Measurements from ENCODE around the gene PPM1K. TPM values are rescaled to one million over a fixed set of nuclear protein-coding genes. Genes with fewer than 3 reads are reported as not detected.
"Not testable (repeated sequence)": the region's sequence is repeated elsewhere in the genome, so short reads cannot be mapped to it uniquely, and the experiment has no call there.

The PPM1K gene
- total RNA-seq, 1 experiment from 2014 or later: 3.0 TPM

GRCh38 chr4:88318751-88319350 lies 34.5 kb upstream of the PPM1K start:
- no peaks in the 10 kb centered on the region for H4K20me1 ChIP-seq (ENCODE audit: low read length)
- H3K27ac ChIP-seq (ENCODE audit: low read length): peak overlapping the region; percentile 93
- no peaks in the 10 kb centered on the region for H3K27me3 ChIP-seq (ENCODE audit: low read length)
- intact Hi-C loops (cut with micrococcal nuclease): loop anchor here (2.0 to 5.0 kb wide), 3 partner anchors 22 to 48 kb away; partner anchors contain the start of gene PPM1K
- peak overlapping the region; percentile 72 for H3K4me2 ChIP-seq (ENCODE audit: low read length)
- no peaks in the 10 kb centered on the region for H3K9me2 ChIP-seq (replicated peaks; ENCODE audit: low read length)
- peaks cover 34% of the 10 kb centered on the region for H3K4me1 ChIP-seq (ENCODE audit: insufficient read depth, low read length)
- peak overlapping the region; percentile 48; the same call in 1 of the 2 replicates for H3K9ac ChIP-seq (ENCODE audit: low read length)
- H3K36me3 ChIP-seq (ENCODE audit: low read depth, low read length): no peaks in the 10 kb centered on the region
- BruUV-seq (replicated peaks): no TSS peak
- no peaks in the 10 kb centered on the region for H3K79me2 ChIP-seq (ENCODE audit: low read length)
- H2AFZ ChIP-seq (ENCODE audit: low read length): no peak overlapping the region
- peak overlapping the region; percentile 32; the same call in 1 of the 2 replicates for H3K4me3 ChIP-seq (ENCODE audit: low read length)
- peak; percentile 82 for ATAC-seq
- TF ChIP-seq EZH2phosphoT487 (IDR thresholded peaks at IDR 0.05; ENCODE audit: borderline replicate concordance, low read length) (no peak), CTCF (conservative IDR thresholded peaks at IDR 0.05; ENCODE audit: low read depth, low read length) (no peak), EZH2 (IDR thresholded peaks at IDR 0.05; ENCODE audit: low read length, unreplicated experiment) (no peak)
- peak; percentile 93 for DNase-seq
- H3F3A ChIP-seq (ENCODE audit: low read length, unreplicated experiment): no peaks in the 10 kb centered on the region
- POLR2A ChIA-PET (ENCODE audit: unreplicated experiment): no interaction called here
- CTCF ChIA-PET: interaction anchor here (0.6 to 1.0 kb wide), 2 partner anchors 100 to 197 kb away, joined by 3 to 4 read pairs; no protein-coding TSS in a partner anchor
- H3K9me3 ChIP-seq (ENCODE audit: low read length): no peaks in the 10 kb centered on the region

DNA sequence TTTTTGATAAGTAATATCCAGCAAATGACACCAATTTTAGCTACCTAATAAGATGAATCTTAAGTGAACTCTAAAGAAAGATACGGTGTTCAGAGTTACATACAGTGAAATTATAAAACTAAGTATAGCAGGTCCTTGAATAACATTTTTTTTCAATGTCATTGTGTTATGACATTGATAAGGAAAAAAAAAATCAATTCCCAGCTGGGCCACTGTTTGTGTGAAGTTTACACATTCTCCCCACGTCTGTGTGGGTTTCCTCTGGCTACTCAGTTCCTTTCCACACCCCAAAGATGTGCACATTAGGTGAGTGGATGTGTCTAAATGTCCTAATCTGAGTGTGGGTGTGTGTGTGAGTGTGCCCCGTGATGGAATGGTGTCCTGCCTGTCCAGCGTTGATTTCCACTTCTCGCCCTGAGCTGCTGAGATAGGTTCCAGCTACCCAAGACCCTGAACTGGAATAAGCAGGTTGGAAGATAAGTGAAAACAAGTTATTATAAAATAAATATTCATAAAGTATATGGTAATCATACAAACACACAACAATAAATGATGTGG lies 31.2 kb upstream of the PPM1K start:
- no peak overlapping the region for H3K4me3 ChIP-seq (ENCODE audit: low read length)
- no peak overlapping the region for H2AFZ ChIP-seq (ENCODE audit: low read length)
- H3K27ac ChIP-seq (ENCODE audit: low read length): no peak overlapping the region
- no TSS peak for BruUV-seq (replicated peaks)
- no peaks in the 10 kb centered on the region for H3K9me3 ChIP-seq (ENCODE audit: low read length)
- TF ChIP-seq CTCF (conservative IDR thresholded peaks at IDR 0.05; ENCODE audit: low read depth, low read length): no peak
- no peak for TF ChIP-seq EZH2phosphoT487 (IDR thresholded peaks at IDR 0.05; ENCODE audit: borderline replicate concordance, low read length)
- TF ChIP-seq EZH2 (IDR thresholded peaks at IDR 0.05; ENCODE audit: low read length, unreplicated experiment): no peak
- CTCF ChIA-PET: no interaction called here
- H3K4me1 ChIP-seq (ENCODE audit: insufficient read depth, low read length): peaks cover 30% of the 10 kb centered on the region
- H3K9ac ChIP-seq (ENCODE audit: low read length): no peak overlapping the region
- no peaks in the 10 kb centered on the region for H3K36me3 ChIP-seq (ENCODE audit: low read depth, low read length)
- ATAC-seq (no peak), DNase-seq (no peak)
- no peaks in the 10 kb centered on the region for H3K9me2 ChIP-seq (replicated peaks; ENCODE audit: low read length)
- no peaks in the 10 kb centered on the region for H3K27me3 ChIP-seq (ENCODE audit: low read length)
- no peak overlapping the region for H3K4me2 ChIP-seq (ENCODE audit: low read length)
- H3K79me2 ChIP-seq (ENCODE audit: low read length): no peaks in the 10 kb centered on the region
- no peaks in the 10 kb centered on the region for H3F3A ChIP-seq (ENCODE audit: low read length, unreplicated experiment)
- H4K20me1 ChIP-seq (ENCODE audit: low read length): no peaks in the 10 kb centered on the region
- intact Hi-C loops (cut with micrococcal nuclease): loop anchor here (5.0 kb wide), 1 partner anchor 52 kb away; no protein-coding TSS in a partner anchor
- POLR2A ChIA-PET (ENCODE audit: unreplicated experiment): no interaction called here

DNA sequence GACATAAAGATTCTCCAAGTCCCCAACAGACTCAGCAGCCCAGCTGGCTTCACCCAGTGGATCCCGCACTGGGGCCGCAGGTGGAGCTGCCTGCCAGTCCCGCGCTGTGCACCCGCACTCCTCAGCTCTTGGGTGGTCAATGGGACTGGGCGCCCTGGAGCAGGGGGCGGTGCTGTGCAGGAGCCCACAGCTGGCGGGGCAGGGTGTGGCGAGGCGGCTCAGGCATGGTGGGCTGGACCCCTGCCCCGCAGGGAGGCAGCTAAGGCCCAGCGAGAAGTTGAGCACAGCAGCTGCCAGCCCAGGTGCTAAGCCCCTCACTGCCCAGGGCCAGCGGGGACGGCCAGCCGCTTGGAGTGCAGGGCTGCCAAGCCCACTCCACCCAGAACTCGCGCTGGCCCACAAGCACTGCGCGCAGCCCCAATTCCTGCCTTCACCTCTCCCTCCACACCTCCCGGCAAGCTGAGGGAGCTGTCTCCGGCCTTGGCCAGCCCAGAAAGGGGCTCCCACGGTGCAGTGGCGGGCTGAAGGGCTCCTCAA lies 28.8 kb upstream of the PPM1K start:
- H3K4me3 ChIP-seq (ENCODE audit: low read length); H4K20me1 ChIP-seq (ENCODE audit: low read length); H3K79me2 ChIP-seq (ENCODE audit: low read length); H3F3A ChIP-seq (ENCODE audit: low read length, unreplicated experiment); H3K4me2 ChIP-seq (ENCODE audit: low read length); H3K9ac ChIP-seq (ENCODE audit: low read length); H3K36me3 ChIP-seq (ENCODE audit: low read depth, low read length); H3K9me2 ChIP-seq (replicated peaks; ENCODE audit: low read length); H3K4me1 ChIP-seq (ENCODE audit: insufficient read depth, low read length); H3K27ac ChIP-seq (ENCODE audit: low read length); intact Hi-C loops (cut with micrococcal nuclease); H2AFZ ChIP-seq (ENCODE audit: low read length); BruUV-seq (replicated peaks); H3K9me3 ChIP-seq (ENCODE audit: low read length); DNase-seq; H3K27me3 ChIP-seq (ENCODE audit: low read length); CTCF ChIA-PET; ATAC-seq; POLR2A ChIA-PET (ENCODE audit: unreplicated experiment): not testable (repeated sequence)

All from PC-3 (cell line).